ENCODE data around the gene LAMTOR2. TPM values are rescaled to one million over a fixed set of nuclear protein-coding genes. Genes with fewer than 3 reads are reported as not detected.

The LAMTOR2 gene
- total RNA-seq, 2 donors from 2014 or later, result 84.4 to 101 TPM

DNA sequence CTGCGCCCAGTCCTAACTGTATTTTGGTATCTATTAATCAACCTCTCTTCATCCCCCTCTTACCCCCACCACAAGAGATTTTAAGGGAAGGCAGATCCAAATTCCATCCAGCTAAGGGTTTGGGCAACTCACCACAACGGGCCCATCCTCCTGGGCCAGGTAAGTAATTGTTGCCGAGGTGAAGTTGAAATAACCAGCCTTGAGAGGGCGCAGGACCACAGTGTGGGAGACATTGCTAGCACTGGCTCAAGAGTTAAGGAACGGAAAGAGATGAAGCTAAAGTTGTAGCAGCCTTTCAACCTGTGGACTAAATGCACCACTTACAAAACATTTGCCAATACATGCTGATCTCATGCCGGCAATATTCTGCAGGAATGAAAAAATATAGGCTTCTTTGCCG, 39.8 kb upstream of the LAMTOR2 start:
- Mint-ChIP-seq H3K27ac (no peak overlapping the region), H3K36me3 (ENCODE audit: low read depth) (peaks cover 76% of the 10 kb centered on the region), H3K4me1 (peaks cover 3% of the 10 kb centered on the region), H3K27me3 (ENCODE audit: insufficient read depth) (no peaks in the 10 kb centered on the region), H3K4me3 (no peak overlapping the region), H3K9me3 (no peaks in the 10 kb centered on the region)
- H3K27ac ChIP-seq (ENCODE audit: low read depth, low read length), result no peak overlapping the region
- TF ChIP-seq, protein P1, sequence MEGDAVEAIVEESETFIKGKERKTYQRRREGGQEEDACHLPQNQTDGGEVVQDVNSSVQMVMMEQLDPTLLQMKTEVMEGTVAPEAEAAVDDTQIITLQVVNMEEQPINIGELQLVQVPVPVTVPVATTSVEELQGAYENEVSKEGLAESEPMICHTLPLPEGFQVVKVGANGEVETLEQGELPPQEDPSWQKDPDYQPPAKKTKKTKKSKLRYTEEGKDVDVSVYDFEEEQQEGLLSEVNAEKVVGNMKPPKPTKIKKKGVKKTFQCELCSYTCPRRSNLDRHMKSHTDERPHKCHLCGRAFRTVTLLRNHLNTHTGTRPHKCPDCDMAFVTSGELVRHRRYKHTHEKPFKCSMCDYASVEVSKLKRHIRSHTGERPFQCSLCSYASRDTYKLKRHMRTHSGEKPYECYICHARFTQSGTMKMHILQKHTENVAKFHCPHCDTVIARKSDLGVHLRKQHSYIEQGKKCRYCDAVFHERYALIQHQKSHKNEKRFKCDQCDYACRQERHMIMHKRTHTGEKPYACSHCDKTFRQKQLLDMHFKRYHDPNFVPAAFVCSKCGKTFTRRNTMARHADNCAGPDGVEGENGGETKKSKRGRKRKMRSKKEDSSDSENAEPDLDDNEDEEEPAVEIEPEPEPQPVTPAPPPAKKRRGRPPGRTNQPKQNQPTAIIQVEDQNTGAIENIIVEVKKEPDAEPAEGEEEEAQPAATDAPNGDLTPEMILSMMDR (conservative IDR thresholded peaks at IDR 0.05), result peak; percentile 55
- 91 to 94% methylated on average over 6 to 7 of the region's 7 CpGs for WGBS, 2 experiments (ENCODE audit: insufficient coverage in 1 of 2, insufficient read length in 1 of 2)
- peak; percentile 56 for DNase-seq
- no peak overlapping the region for H3K9ac ChIP-seq (ENCODE audit: extremely low read depth, low read length, poor library complexity, severe bottlenecking)
- H3K4me3 ChIP-seq (ENCODE audit: low read length), result no peak overlapping the region
- no peaks in the 10 kb centered on the region for H3K4me1 ChIP-seq (ENCODE audit: control insufficient read depth, insufficient read depth, low read length)
- H3K27me3 ChIP-seq (ENCODE audit: control insufficient read depth, insufficient read depth, low read length, poor library complexity, severe bottlenecking), result no peaks in the 10 kb centered on the region
- H3K36me3 ChIP-seq (ENCODE audit: control insufficient read depth, insufficient read depth, low read length), result peaks cover 82% of the 10 kb centered on the region
- H3K9me3 ChIP-seq (ENCODE audit: control insufficient read depth, low read length), result no peaks in the 10 kb centered on the region

DNA sequence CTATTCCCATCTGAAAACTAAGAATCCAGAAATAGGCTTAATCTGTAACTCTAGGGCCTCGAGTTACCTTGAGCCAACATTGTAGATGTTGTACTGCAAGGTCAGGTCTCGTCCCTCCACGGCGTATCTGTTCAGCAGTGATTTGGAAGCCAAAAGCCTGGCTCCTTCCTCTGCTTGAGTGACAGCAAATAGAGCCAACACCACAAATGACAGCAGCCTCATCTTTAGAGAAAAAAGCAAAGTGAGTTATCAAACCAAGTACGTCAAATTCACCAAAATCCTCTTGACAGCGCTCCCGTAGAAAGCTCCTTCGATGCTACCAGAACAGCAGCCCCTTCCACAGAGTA, 34.7 kb upstream of the LAMTOR2 start:
- Histone ChIP-seq H3K9me3 (ENCODE audit: control insufficient read depth, low read length) (no peaks in the 10 kb centered on the region), H3K27ac (ENCODE audit: low read depth, low read length) (no peak overlapping the region), H3K4me3 (ENCODE audit: low read length) (peak overlapping the region; percentile 95), H3K4me1 (ENCODE audit: control insufficient read depth, insufficient read depth, low read length) (no peaks in the 10 kb centered on the region), H3K27me3 (ENCODE audit: control insufficient read depth, insufficient read depth, low read length, poor library complexity, severe bottlenecking) (peaks cover 4% of the 10 kb centered on the region), H3K36me3 (ENCODE audit: control insufficient read depth, insufficient read depth, low read length) (peaks cover 33% of the 10 kb centered on the region), H3K9ac (ENCODE audit: extremely low read depth, low read length, poor library complexity, severe bottlenecking) (peak overlapping the region; percentile 62)
- peak overlapping the region; percentile 83 for H3K27ac Mint-ChIP-seq
- peaks cover 13% of the 10 kb centered on the region for H3K27me3 Mint-ChIP-seq (ENCODE audit: insufficient read depth)
- no peaks in the 10 kb centered on the region for H3K9me3 Mint-ChIP-seq
- peak overlapping the region; percentile 86 for H3K4me3 Mint-ChIP-seq
- TF ChIP-seq, protein P1 (conservative IDR thresholded peaks at IDR 0.05), result no peak
- peaks cover 9% of the 10 kb centered on the region for H3K4me1 Mint-ChIP-seq
- 76 to 83% methylated on average over 6 to 8 of the region's 8 CpGs for WGBS, 2 experiments (ENCODE audit: insufficient coverage in 1 of 2, insufficient read length in 1 of 2)
- peaks cover 40% of the 10 kb centered on the region for H3K36me3 Mint-ChIP-seq (ENCODE audit: low read depth)
- DNase-seq, result no peak

DNA sequence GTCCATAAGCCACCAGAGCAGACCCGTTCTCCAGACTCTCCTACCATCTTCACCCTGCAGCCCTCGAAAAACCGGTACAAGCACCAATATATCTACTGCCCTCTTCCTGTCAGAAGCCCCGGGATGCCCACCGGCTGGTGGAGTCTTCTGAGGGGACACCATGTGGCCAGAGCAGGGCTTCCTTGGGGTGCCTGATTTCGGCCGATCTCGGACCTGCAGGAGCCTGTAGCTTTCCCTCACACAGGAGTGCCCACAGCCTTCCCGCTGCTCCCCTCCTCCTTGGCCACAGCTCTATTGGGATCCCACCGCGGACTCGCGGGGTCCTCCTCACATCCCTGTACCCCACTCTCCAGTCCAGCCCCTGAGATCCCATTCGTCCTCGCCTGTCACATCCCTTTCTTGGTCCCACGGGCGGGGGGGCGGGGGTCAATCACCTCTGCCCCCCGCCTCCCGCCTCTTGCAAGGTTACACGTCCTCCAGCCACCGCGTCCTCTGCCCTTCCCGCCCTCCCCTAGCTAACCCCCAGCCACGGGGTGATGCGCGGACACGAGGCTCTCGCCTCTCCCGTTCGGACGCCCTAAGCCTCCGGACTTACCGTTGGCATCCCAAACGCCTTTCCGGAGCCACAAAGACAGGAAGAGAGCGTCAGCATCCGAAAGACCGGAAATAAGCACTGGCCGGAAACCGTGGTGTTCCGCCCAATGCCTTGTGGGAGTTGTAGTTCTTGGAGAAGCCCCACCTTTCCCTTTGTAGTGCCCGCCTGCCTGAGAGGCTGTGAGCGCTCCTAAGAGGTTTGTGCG, 34.1 kb upstream of the LAMTOR2 start, which contains the start of gene SSR2:
Gene SSR2 (minus strand): TSS at position 659 of the 800 bp plus-strand sequence. CDS start 784 bp downstream, outside the sequence.
- H3K4me1 ChIP-seq (ENCODE audit: control insufficient read depth, insufficient read depth, low read length), result no peaks in the 10 kb centered on the region
- H3K36me3 ChIP-seq (ENCODE audit: control insufficient read depth, insufficient read depth, low read length), result peaks cover 29% of the 10 kb centered on the region
- peak within 1 kb of the TSS; percentile 86 for H3K4me3 Mint-ChIP-seq
- no peak within 1 kb of the TSS for H3K27ac ChIP-seq (ENCODE audit: low read depth, low read length)
- peaks cover 4% of the 10 kb centered on the region for H3K27me3 ChIP-seq (ENCODE audit: control insufficient read depth, insufficient read depth, low read length, poor library complexity, severe bottlenecking)
- TF ChIP-seq, protein P1 (conservative IDR thresholded peaks at IDR 0.05), result no peak
- H3K36me3 Mint-ChIP-seq (ENCODE audit: low read depth), result peaks cover 38% of the 10 kb centered on the region
- H3K4me3 ChIP-seq (ENCODE audit: low read length), result peak within 1 kb of the TSS; percentile 95
- no peaks in the 10 kb centered on the region for H3K9me3 ChIP-seq (ENCODE audit: control insufficient read depth, low read length)
- H3K9ac ChIP-seq (ENCODE audit: extremely low read depth, low read length, poor library complexity, severe bottlenecking), result peak within 1 kb of the TSS; percentile 62
- no peaks in the 10 kb centered on the region for H3K9me3 Mint-ChIP-seq
- H3K4me1 Mint-ChIP-seq, result peaks cover 9% of the 10 kb centered on the region
- H3K27me3 Mint-ChIP-seq (ENCODE audit: insufficient read depth), result peaks cover 14% of the 10 kb centered on the region
- peak within 1 kb of the TSS; percentile 83 for H3K27ac Mint-ChIP-seq
- peak; percentile 95 for DNase-seq
- WGBS, 2 experiments (ENCODE audit: insufficient coverage in 1 of 2, insufficient read length in 1 of 2), result 1% methylated on average over 18 to 45 of the region's 45 CpGs

Data from endodermal cell (in vitro differentiated cells).